Measurements from ENCODE around the gene PIGV.

DNA sequence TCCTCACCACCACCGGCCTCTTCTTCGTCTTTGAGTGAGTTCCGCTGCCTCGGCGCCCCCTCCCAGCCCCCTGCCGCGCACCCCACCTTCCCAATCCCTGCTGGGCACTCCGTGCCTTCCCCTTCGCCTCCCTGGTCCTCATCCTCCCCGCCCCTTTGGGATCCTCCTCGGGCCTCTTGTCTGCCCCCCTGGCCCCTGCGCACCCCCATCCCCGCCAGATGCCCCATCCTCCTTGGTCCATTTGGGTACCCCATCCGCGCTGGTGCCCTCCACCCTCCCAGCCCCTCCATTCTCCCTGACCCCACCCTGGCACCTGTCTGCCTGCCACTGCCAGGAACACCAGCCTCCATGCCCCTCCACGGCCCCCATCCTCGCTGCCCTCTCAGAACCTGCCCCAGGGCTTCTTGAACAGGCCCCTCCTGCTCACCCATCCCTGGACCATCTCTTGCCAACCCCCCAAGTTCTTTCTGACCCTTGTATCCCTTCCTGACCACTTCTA lies 39.4 kb downstream of the PIGV start:
- TF ChIP-seq, protein P1, sequence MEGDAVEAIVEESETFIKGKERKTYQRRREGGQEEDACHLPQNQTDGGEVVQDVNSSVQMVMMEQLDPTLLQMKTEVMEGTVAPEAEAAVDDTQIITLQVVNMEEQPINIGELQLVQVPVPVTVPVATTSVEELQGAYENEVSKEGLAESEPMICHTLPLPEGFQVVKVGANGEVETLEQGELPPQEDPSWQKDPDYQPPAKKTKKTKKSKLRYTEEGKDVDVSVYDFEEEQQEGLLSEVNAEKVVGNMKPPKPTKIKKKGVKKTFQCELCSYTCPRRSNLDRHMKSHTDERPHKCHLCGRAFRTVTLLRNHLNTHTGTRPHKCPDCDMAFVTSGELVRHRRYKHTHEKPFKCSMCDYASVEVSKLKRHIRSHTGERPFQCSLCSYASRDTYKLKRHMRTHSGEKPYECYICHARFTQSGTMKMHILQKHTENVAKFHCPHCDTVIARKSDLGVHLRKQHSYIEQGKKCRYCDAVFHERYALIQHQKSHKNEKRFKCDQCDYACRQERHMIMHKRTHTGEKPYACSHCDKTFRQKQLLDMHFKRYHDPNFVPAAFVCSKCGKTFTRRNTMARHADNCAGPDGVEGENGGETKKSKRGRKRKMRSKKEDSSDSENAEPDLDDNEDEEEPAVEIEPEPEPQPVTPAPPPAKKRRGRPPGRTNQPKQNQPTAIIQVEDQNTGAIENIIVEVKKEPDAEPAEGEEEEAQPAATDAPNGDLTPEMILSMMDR (IDR thresholded peaks at IDR 0.05): no peak
- TF ChIP-seq POLR2AphosphoS5 (IDR thresholded peaks at IDR 0.05) (no peak), POLR2A (IDR thresholded peaks at IDR 0.05; ENCODE audit: low read depth) (no peak)

Measured in esophagus muscularis mucosa (tissue), 3 donors.